RPMI7951 (cell line): ENCODE data around the gene GMPPA. TPM values are rescaled to one million over a fixed set of nuclear protein-coding genes. Genes with fewer than 3 reads are reported as not detected.

Experiments used
- DNase-seq: peaks from one replicate; pipeline ENCODE4 v3.0.0-alpha.2; 2012; ENCODE audit warnings: low read depth
- total RNA-seq: library from RNA; depleted of rRNA; stranded (reverse); fragments of >200 nt; shearing (Covaris generic); gene quantifications from 2 replicates; pipeline ENCODE4 v1.2.3, GENCODE V29; 2014

Gene GMPPA
- total RNA-seq, 1 experiment from 2014 or later, result 91.9 TPM

DNA sequence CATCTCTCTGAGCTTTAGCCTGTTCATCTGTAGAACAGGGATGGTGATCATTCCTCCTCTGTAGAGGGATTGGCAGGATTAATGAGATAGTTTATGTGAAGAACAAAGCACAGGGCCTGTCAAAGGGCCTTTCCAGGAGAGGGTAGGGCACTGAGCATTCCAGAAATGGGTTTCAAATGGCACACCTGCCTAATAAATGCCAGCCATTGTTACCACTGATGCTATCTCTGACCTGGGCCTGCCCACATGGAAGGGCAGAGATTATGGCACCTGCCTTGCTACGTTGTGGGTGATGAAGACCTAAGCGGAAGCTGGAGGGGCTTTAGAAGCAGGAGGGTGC is 31.0 kb upstream of the GMPPA start:
- no peak for DNase-seq

DNA sequence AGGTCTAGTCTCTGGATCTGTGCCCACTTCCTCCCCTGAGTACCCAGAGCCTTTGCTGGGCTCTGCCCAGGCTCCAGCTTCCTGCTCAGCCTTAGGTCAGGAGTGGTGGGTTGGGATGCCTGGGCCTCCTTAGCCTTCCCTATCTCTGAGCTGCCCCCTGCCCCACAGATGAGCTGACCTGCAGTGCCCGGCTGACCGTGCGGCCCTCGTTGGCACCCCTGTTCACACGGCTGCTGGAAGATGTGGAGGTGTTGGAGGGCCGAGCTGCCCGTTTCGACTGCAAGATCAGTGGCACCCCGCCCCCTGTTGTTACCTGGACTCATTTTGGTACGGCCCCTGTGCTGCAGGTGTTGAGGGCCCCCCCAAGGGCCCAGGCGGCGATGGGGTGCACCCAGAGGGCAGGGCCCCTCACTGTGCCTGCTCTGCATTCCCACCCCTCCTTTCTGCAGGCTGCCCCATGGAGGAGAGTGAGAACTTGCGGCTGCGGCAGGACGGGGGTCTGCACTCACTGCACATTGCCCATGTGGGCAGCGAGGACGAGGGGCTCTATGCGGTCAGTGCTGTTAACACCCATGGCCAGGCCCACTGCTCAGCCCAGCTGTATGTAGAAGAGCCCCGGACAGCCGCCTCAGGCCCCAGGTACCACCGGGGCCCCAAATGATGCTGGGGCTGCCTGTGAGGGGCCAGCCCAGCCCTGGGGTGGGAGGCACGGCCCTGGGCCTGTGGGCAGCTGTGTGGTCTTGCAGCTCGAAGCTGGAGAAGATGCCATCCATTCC is 30.1 kb upstream of the GMPPA start:
- DNase-seq, result no peak

DNA sequence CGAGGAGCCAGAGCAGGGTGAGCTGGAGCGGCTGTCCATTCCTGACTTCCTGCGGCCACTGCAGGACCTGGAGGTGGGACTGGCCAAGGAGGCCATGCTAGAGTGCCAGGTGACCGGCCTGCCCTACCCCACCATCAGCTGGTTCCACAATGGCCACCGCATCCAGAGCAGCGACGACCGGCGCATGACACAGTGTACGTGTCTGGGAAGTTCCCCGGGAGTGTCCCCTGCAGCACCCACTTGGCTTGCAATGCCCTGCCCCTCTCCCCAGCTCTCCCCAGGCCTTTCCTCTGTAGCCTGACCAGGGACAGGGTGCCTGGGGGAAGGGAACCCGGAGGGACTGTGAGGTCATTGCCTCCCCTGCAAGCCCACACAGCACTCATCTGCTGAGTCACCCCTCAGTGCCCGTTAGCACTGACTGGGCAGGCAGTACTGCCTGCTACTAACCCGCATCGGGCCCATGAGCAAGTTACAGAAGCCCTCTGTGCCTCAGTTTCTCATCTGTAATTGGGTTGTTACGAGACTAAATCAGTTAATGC is 29.4 kb upstream of the GMPPA start:
- peak; percentile 92 for DNase-seq

- no peak for DNase-seq
Measured at GRCh38 chr2:219470429-219470828, 28.3 kb upstream of the GMPPA start.

DNA sequence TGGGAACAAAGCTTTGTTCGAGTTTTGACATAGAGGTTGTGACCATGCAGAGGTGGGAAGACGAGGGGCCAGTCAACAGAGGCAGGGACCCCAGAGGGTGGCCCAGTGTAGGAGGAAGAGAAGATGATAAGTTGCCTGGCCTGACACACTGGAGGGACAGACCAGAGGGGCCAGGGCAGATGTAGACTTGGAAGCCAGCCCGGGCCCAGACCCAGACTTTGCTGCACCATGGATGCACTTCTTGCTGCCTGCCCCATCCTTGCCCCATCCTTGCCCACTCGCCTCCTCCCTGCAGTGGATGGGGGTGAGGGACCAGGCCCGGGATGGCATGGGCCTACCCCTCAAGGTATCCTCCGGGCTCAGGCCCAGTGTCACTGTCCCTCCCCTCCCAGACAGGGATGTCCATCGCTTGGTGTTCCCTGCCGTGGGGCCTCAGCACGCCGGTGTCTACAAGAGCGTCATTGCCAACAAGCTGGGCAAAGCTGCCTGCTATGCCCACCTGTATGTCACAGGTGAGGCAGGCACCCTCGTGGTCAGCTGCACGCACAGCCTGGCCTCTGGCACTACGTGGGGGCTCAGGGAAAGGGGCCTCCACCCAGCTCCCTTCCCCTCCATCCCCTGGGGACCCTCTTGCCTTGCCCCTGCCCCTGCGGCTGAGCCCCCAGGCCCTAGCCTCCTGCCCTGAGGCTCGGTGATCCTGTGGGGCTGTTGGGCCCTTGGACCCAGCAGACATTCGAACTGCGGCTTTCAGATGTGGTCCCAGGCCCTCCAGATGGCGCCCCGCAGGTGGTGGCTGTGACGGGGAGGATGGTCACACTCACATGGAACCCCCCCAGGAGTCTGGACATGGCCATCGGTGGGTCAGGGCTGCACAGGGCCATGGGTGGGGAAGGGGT is 27.0 kb upstream of the GMPPA start:
- DNase-seq, result no peak

DNA sequence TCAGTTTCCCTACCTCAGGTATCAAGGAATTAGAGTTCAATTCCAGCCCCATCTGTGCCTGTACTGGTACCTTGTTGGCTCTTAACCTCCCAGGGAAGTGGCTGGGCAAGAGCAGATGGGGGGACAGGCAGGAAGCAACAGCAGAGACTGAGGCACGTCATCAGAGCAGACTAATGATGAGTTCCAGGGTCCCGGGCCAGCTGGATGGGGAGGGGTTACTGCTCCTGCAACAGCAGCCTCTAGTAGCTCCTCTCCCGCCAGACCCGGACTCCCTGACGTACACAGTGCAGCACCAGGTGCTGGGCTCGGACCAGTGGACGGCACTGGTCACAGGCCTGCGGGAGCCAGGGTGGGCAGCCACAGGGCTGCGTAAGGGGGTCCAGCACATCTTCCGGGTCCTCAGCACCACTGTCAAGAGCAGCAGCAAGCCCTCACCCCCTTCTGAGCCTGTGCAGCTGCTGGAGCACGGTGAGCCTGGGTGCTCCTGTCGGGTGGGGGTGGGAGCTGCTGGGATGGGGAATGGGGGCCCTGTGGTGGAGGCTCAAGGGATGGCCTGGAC is 26.0 kb upstream of the GMPPA start:
- DNase-seq, result no peak

DNA sequence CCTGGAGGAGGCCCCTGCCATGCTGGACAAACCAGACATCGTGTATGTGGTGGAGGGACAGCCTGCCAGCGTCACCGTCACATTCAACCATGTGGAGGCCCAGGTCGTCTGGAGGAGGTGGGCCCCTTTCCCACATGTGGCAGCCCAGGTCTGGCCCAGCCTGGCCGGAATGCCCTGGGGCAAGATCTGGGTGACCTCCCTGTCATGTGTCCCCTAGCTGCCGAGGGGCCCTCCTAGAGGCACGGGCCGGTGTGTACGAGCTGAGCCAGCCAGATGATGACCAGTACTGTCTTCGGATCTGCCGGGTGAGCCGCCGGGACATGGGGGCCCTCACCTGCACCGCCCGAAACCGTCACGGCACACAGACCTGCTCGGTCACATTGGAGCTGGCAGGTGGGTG is 25.2 kb upstream of the GMPPA start:
- DNase-seq, result no peak

DNA sequence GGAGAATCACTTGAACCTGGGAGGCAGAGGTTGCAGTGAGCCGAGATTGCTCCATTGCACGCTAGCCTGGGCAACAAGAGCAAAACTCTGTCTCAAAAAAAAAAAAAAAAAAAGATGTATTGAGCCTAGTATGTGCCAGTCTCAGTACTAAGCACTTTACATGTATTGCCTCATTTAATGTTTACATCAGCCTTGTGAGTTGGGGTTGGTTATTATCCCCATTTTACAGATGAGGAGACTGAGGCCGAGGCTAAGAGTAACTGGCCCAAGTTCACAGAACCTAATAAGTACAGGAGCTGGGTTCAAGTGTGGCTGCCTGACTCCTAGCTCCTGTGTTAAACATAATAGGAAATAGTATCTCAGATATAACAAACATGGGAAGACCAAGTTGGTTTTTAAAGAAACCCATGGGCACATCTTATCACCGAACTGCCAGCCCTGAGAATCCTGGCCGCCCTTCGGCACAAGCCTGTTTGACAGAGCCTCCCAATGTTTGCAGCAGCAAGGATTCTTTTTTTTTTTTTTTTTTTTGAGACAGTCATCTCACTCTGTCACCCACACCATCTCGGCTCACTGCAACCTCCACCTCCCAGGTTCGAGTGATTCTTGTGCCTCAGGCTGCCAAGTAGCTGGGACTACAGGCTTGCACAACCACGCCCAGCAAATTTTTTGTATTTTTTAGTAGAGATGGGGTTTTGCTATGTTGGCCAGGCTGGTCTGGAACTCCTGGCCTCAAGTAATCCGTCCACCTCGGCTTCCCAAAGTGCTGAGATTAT is 24.2 kb upstream of the GMPPA start:
- no peak for DNase-seq

- DNase-seq, result no peak
Measured at GRCh38 chr2:219475278-219475677, 23.4 kb upstream of the GMPPA start.

- DNase-seq, result peak; percentile 47
Measured at GRCh38 chr2:219475697-219476651, 22.7 kb upstream of the GMPPA start.

GRCh38 chr2:219476652-219477151 is 22.0 kb upstream of the GMPPA start:
- DNase-seq, result no peak

DNA sequence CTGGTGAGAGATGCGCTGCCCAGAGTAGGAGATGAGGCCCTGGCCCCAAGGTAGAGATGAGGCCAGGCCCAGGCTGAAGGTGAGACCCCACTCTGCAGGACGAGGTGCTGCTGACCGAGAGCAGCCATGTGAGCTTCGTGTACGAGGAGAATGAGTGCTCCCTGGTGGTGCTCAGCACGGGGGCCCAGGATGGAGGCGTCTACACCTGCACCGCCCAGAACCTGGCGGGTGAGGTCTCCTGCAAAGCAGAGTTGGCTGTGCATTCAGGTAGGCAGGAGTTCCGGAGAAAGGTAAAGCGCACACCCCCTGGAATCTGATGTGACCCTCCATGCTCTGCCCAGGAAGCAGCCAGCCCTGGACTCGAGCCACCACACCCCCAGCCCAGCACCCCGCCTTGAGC is 21.5 kb upstream of the GMPPA start:
- no peak for DNase-seq

DNA sequence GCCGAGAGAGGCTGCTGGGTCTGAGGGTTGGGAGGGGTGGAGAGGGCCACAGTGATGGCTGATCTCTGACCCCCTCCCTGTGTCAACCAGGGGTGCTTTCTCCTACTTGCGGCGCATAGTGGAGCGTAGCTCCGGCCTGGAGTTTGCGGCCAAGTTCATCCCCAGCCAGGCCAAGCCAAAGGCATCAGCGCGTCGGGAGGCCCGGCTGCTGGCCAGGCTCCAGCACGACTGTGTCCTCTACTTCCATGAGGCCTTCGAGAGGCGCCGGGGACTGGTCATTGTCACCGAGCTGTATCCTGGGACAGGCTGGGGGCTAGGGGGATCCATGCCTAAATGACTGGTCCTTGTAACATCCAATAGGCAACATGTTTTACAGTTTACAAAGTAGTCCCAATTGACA is 20.9 kb upstream of the GMPPA start:
- DNase-seq, result no peak

DNA sequence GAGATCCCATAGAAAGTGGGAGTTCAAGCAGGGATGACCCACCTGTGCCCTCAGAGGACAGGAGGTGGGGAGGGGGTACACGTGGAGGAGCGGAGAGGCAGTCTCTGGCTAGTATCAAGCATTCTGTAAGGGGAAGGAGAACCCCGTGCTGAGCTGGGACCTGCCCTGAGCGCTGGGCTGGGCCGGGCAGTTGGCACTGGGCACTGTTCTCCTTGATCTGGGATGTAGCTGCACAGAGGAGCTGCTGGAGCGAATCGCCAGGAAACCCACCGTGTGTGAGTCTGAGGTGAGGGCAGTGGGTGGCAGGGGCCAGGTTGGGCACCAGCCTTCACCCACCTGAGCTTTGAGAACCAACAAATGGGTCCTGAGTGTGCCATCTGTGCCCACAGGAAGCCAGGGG is 19.8 kb upstream of the GMPPA start:
- no peak for DNase-seq

- no peak for DNase-seq
Measured at GRCh38 chr2:219480004-219480403, 18.7 kb upstream of the GMPPA start.

GRCh38 chr2:219482674-219483405 is 15.9 kb upstream of the GMPPA start:
- DNase-seq, result no peak

DNA sequence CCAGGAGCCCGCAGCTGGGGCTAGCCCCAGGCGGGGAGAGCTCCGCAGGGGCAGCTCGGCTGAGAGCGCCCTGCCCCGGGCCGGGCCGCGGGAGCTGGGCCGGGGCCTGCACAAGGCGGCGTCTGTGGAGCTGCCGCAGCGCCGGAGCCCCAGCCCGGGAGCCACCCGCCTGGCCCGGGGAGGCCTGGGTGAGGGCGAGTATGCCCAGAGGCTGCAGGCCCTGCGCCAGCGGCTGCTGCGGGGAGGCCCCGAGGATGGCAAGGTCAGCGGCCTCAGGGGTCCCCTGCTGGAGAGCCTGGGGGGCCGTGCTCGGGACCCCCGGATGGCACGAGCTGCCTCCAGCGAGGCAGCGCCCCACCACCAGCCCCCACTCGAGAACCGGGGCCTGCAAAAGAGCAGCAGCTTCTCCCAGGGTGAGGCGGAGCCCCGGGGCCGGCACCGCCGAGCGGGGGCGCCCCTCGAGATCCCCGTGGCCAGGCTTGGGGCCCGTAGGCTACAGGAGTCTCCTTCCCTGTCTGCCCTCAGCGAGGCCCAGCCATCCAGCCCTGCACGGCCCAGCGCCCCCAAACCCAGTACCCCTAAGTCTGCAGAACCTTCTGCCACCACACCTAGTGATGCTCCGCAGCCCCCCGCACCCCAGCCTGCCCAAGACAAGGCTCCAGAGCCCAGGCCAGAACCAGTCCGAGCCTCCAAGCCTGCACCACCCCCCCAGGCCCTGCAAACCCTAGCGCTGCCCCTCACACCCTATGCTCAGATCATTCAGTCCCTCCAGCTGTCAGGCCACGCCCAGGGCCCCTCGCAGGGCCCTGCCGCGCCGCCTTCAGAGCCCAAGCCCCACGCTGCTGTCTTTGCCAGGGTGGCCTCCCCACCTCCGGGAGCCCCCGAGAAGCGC is 15.0 kb upstream of the GMPPA start:
- DNase-seq, result no peak

DNA sequence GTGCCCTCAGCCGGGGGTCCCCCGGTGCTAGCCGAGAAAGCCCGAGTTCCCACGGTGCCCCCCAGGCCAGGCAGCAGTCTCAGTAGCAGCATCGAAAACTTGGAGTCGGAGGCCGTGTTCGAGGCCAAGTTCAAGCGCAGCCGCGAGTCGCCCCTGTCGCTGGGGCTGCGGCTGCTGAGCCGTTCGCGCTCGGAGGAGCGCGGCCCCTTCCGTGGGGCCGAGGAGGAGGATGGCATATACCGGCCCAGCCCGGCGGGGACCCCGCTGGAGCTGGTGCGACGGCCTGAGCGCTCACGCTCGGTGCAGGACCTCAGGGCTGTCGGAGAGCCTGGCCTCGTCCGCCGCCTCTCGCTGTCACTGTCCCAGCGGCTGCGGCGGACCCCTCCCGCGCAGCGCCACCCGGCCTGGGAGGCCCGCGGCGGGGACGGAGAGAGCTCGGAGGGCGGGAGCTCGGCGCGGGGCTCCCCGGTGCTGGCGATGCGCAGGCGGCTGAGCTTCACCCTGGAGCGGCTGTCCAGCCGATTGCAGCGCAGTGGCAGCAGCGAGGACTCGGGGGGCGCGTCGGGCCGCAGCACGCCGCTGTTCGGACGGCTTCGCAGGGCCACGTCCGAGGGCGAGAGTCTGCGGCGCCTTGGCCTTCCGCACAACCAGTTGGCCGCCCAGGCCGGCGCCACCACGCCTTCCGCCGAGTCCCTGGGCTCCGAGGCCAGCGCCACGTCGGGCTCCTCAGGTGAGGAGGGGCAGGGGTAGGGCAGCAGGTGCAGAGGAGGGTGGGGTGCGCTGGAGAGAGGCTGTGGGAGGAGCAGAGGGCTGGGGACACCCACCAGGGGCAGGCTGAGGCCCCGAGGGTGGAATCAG is 14.1 kb upstream of the GMPPA start:
- DNase-seq, result no peak
